Heart left ventricle (tissue), 16 donors: ENCODE data around the gene PSTPIP1. TPM values are rescaled to one million over a fixed set of nuclear protein-coding genes. Genes with fewer than 3 reads are reported as not detected.

Source experiments
- ATAC-seq, 4 donors: fragments of 200-7000 bp; cut with Tn5 transposase; one replicate each; pipeline ENCODE4 v1.9.1; 2020 to 2022; ENCODE audit warnings: moderate library complexity in 4 of 4, mild to moderate bottlenecking in 3 of 4, moderate number of reproducible peaks in 1 of 4
- DNase-seq, 5 donors: peaks; one replicate each; pipeline ENCODE4 v3.0.0-alpha.2; 2020
- H3K27ac ChIP-seq, 12 donors: fragments of 200-600 bp; sonication (generic) in 4 of 12; one replicate each; pipeline versions ENCODE4 v1.5.0 to v1.8.0; 2016 to 2022; ENCODE audit warnings: mild to moderate bottlenecking in 2 of 12
- H3K27me3 ChIP-seq, 9 donors: fragments of 200-600 bp; sonication (generic) in 2 of 9; one replicate each; pipeline versions ENCODE4 v1.5.1 to v1.8.0; 2016 to 2022; ENCODE audit warnings: mild to moderate bottlenecking in 3 of 9
- H3K36me3 ChIP-seq, 9 donors: fragments of 200-600 bp; sonication (generic) in 2 of 9; one replicate each; pipeline versions ENCODE4 v1.5.0 to v1.8.0; 2018 to 2022; ENCODE audit warnings: mild to moderate bottlenecking in 2 of 9
- H3K4me1 ChIP-seq, 12 donors: fragments of 200-600 bp; sonication (generic) in 4 of 12; one replicate each; pipeline versions ENCODE4 v1.5.0 to v1.8.0; 2016 to 2022; ENCODE audit warnings: mild to moderate bottlenecking in 3 of 12
- H3K4me3 ChIP-seq, 12 donors: fragments of 200-600 bp; sonication (generic) in 4 of 12; one replicate each; pipeline versions ENCODE4 v1.5.0 to v1.8.0; 2017 to 2022; ENCODE audit warnings: mild to moderate bottlenecking in 9 of 12, moderate library complexity in 4 of 12
- H3K9me3 ChIP-seq, 12 donors: fragments of 200-600 bp; sonication (generic) in 4 of 12; one replicate each; pipeline versions ENCODE4 v1.5.0 to v1.8.0; 2016 to 2022; ENCODE audit warnings: mild to moderate bottlenecking in 1 of 12
- POLR2A ChIP-seq, 2 donors: fragments of 450-650 bp; IDR thresholded peaks; one replicate each; pipeline ENCODE4 v1.6.1; 2017; ENCODE audit warnings: antibody characterized with exemption in 2 of 2, mild to moderate bottlenecking in 2 of 2, moderate library complexity in 2 of 2
- WGBS, 4 donors: extraction: QIAGEN DNeasy Blood & Tissue Kit in 2 of 4; methylation state at CpG; one replicate each; pipeline versions ENCODE4 v1.1.5 to v1.1.7; 2013 to 2018; 5-methylcytosine and 5-hydroxymethylcytosine counted together
- intact Hi-C, 10 donors: fragments of 100-400 bp; cut with DNase I; formaldehyde crosslinking; loops; one replicate each; pipeline versions ENCODE4 v1.11.1 to v1.14.2; 2022
- polyA plus RNA-seq, 2 donors: library from polyadenylated mRNA; stranded (reverse); fragments of 200-250 nt; gene quantifications; one replicate each; pipeline ENCODE4 v1.2.3, GENCODE V29; 2013
- total RNA-seq, 9 donors: library from RNA; depleted of rRNA in 2 of 9; stranded (reverse); fragments of >200 nt in 2 of 9; fragmentation: NEBNext Ultra II Directional in 3 of 9; extraction: Animal tissue kit (Norgen Biotek cat#: 25700) in 3 of 9; gene quantifications; one replicate each; pipeline versions ENCODE4 v1.1.0 to v1.2.4, GENCODE V29; 2016 to 2023
- TF ChIP-seq, protein P1 (sequence below), 12 donors: fragments of 200-600 bp; sonication (generic) in 4 of 12; IDR thresholded peaks; one replicate each; pipeline versions ENCODE4 v1.5.0 to v1.8.0; 2018 to 2022; ENCODE audit warnings: antibody characterized with exemption in 12 of 12, mild to moderate bottlenecking in 5 of 12
- donor health status: ischemic (EF 13 %, LVEDD 7.1; RV severe dilation, severe dysfunction).
- donor health status: healthy with polysubstance abuse.
- donor health status: DM: no; HTN: yes; CAD: no.
- donor health status: DM: no; HTN: no; CAD: no.
- donor health status: ischemic (EF 25% LVEDD 6.9; RV normal size, moderate dysfunction).
- donor health status: ischemic (EF 25% LVEDD 5.7; RV mildly dilated, moderate dysfunction).
- donor health status: healthy.
- donor health status: DM: yes; HTN: yes; CAD: no.
- donor health status: ischemic (EF 35%, LVEDD 5.7; RV mildly dilated, moderate dysfunction).
- donor health status: nonischemic (EF 11% LVEDD 7.7; RV severe dilation, severe dysfunction).
- donor health status: DM: yes; HTN: yes; CAD: no.
- donor health status: PGD.
- donor health status: ischemic (EF 29% LVEDD 5.4; RV normal size, mild dysfunction).
- donor health status: nonischemic (EF 23%, LVEDD 6.1; RV moderate dilation, normal function).

PSTPIP1 gene
- total and polyA plus RNA-seq, 11 donors, result 1.3 to 17.2 (median 2.9) TPM

- no peak for ATAC-seq
- intact Hi-C loops, result loop anchor here in 5 of 10 donors (10.0 kb wide), 1 partner anchor 515 kb away; no protein-coding TSS in a partner anchor
- Histone ChIP-seq H3K4me3 (no peak overlapping the region), H3K4me1 (peaks cover 0 to 16% (median 4%) of the 10 kb centered on the region in 12 donors), H3K36me3 (peaks cover 0 to 49% (median 0%) of the 10 kb centered on the region in 9 donors), H3K27ac (no peak overlapping the region), H3K9me3 (no peaks in the 10 kb centered on the region), H3K27me3 (peaks cover 0 to 7% (median 0%) of the 10 kb centered on the region in 9 donors)
- peak; percentile 3 to 58 (median 19) for DNase-seq
- no peak for TF ChIP-seq POLR2A (IDR thresholded peaks at IDR 0.05)
- TF ChIP-seq, protein P1, sequence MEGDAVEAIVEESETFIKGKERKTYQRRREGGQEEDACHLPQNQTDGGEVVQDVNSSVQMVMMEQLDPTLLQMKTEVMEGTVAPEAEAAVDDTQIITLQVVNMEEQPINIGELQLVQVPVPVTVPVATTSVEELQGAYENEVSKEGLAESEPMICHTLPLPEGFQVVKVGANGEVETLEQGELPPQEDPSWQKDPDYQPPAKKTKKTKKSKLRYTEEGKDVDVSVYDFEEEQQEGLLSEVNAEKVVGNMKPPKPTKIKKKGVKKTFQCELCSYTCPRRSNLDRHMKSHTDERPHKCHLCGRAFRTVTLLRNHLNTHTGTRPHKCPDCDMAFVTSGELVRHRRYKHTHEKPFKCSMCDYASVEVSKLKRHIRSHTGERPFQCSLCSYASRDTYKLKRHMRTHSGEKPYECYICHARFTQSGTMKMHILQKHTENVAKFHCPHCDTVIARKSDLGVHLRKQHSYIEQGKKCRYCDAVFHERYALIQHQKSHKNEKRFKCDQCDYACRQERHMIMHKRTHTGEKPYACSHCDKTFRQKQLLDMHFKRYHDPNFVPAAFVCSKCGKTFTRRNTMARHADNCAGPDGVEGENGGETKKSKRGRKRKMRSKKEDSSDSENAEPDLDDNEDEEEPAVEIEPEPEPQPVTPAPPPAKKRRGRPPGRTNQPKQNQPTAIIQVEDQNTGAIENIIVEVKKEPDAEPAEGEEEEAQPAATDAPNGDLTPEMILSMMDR (IDR thresholded peaks at IDR 0.05), result no peak
- 89 to 94% (median 90%) methylated on average over 17 to 21 of the region's 21 CpGs for WGBS, 4 donors
Observed at GRCh38 chr15:77029166-77030047, 34.5 kb downstream of the PSTPIP1 start.

- no peak overlapping the region for H3K4me3 ChIP-seq
- no peaks in the 10 kb centered on the region for H3K9me3 ChIP-seq
- no peak overlapping the region for H3K27ac ChIP-seq
- H3K27me3 ChIP-seq, result peaks cover 0 to 7% (median 0%) of the 10 kb centered on the region in 9 donors
- intact Hi-C loops, result no loop called here
- peaks cover 0 to 23% (median 6%) of the 10 kb centered on the region in 12 donors for H3K4me1 ChIP-seq
- DNase-seq (peak; percentile 5 to 60 (median 23)), ATAC-seq (no peak)
- TF ChIP-seq POLR2A (IDR thresholded peaks at IDR 0.05), result no peak
- TF ChIP-seq, protein P1 (IDR thresholded peaks at IDR 0.05), result no peak
- WGBS, 4 donors, result 78 to 86% (median 85%) methylated on average over 10 to 22 of the region's 22 CpGs
- peaks cover 0 to 49% (median 0%) of the 10 kb centered on the region in 9 donors for H3K36me3 ChIP-seq
Observed at GRCh38 chr15:77030048-77030927, 35.4 kb downstream of the PSTPIP1 start.

DNA sequence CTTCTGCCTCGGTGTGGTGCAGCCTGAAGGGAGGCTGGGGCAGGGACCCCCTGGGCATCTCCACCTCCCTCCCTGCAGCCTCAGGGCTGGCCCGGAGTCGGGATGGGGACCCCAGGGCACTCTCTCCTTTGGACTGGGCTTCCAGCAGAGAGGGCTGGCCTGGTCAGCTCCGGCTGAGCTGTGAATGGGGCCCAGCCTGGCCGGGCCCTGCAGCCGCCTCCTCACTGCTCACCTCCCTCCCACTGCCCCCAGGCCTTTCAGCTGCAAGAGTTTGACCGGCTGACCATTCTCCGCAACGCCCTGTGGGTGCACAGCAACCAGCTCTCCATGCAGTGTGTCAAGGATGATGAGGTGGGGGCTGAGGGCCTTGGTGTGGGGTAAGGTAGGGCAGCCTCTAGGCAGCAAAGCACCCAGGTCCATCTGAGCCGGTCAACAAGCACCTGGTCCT, 36.0 kb downstream of the PSTPIP1 start:
- Histone ChIP-seq H3K27ac (no peak overlapping the region), H3K36me3 (peaks cover 0 to 56% (median 0%) of the 10 kb centered on the region in 9 donors), H3K9me3 (no peaks in the 10 kb centered on the region), H3K4me1 (peaks cover 0 to 23% (median 6%) of the 10 kb centered on the region in 12 donors), H3K4me3 (no peak overlapping the region), H3K27me3 (peaks cover 0 to 7% (median 0%) of the 10 kb centered on the region in 9 donors)
- no peak for TF ChIP-seq POLR2A (IDR thresholded peaks at IDR 0.05)
- TF ChIP-seq, protein P1 (IDR thresholded peaks at IDR 0.05), result no peak
- intact Hi-C loops, result no loop called here
- WGBS, 4 donors, result 59 to 84% (median 81%) methylated on average over 5 to 10 of the region's 10 CpGs
- ATAC-seq (no peak), DNase-seq (peak in 4 of 5 donors; percentile 11 to 42 (median 16))
